K562 (cell line): ENCODE data around the gene CLDN11. TPM values are rescaled to one million over a fixed set of nuclear protein-coding genes. Genes with fewer than 3 reads are reported as not detected.

Source experiments
- ETS2 ChIP-seq: IDR thresholded peaks from 2 replicates; pipeline ENCODE4 v1.6.1; 2016; ENCODE audit warnings: borderline replicate concordance, missing genetic modification characterization, mild to moderate bottlenecking, moderate library complexity, missing compliant biosample characterization; ENCODE audit not compliant: poor library complexity, severe bottlenecking
- HDAC6 ChIP-seq: IDR thresholded peaks from 2 replicates; pipeline ENCODE4 v1.6.1; 2012; ENCODE audit warnings: low read depth, mild to moderate bottlenecking, control low read depth, inconsistent platforms, low read length, moderate library complexity
- NFXL1 ChIP-seq: fragments of 450-650 bp; formaldehyde crosslinking; IDR thresholded peaks from 2 replicates; pipeline ENCODE4 v1.4.0; 2021; ENCODE audit warnings: mild to moderate bottlenecking
- PTBP1 ChIP-seq: fragments of 200-400 bp; formaldehyde crosslinking; IDR thresholded peaks from 2 replicates; pipeline ENCODE4 v1.6.1; 2017; ENCODE audit warnings: low read depth, low read length
- PTTG1 ChIP-seq: fragments of 450-650 bp; IDR thresholded peaks from 2 replicates; pipeline ENCODE4 v1.6.1; 2016; ENCODE audit warnings: low read depth, mild to moderate bottlenecking, missing genetic modification characterization, missing compliant biosample characterization
- TOE1 ChIP-seq, 2 experiments: fragments of 450-650 bp in 1 of 2; sonication (generic) in 1 of 2; formaldehyde crosslinking in 1 of 2; IDR thresholded peaks; 2 replicates each; pipeline versions ENCODE4 v1.7.1 to v1.8.0; 2016 to 2022; ENCODE audit warnings: borderline replicate concordance in 2 of 2, mild to moderate bottlenecking in 2 of 2, antibody characterized with exemption in 1 of 2, inconsistent platforms in 1 of 2, low read depth in 1 of 2, missing genetic modification reagents in 1 of 2, moderate library complexity in 1 of 2
- TSC22D4 ChIP-seq: fragments of 450-650 bp; IDR thresholded peaks from 2 replicates; pipeline ENCODE4 v1.6.1; 2016; ENCODE audit warnings: missing genetic modification characterization, missing biosample characterization, control low read depth
- ZNF24 ChIP-seq: fragments of 450-650 bp; IDR thresholded peaks from 2 replicates; pipeline ENCODE4 v1.6.1; 2016
- ZNF57 ChIP-seq: fragments of 450-650 bp; formaldehyde crosslinking; IDR thresholded peaks from 2 replicates; pipeline ENCODE4 v1.4.0; 2020; ENCODE audit warnings: mild to moderate bottlenecking, moderate library complexity
- polyA plus RNA-seq, 8 experiments: library from polyadenylated mRNA; depleted of rRNA in 4 of 8; stranded (reverse) in 5 of 8; unstranded in 3 of 8; fragments of >200 nt; fragmentation: Nextera tagmentation in 2 of 8; fragmentation: Illumina TruSeq in 1 of 8; extraction: Ambion mirVana in 2 of 8; extraction: Trizol in 1 of 8; gene quantifications; 2 replicates each; pipeline versions ENCODE4 v1.2.1 to v1.2.3, GENCODE V29; 2011 to 2014; ENCODE audit warnings: inconsistent platforms in 1 of 8, missing spikeins in 1 of 8
- total RNA-seq, 7 experiments: library from RNA; depleted of rRNA in 6 of 7; stranded (reverse); fragments of >200 nt in 6 of 7; fragmentation: Illumina TruSeq in 2 of 7; extraction: Trizol in 2 of 7; gene quantifications; 2 replicates each; pipeline versions ENCODE4 v1.2.1 to v1.2.3, GENCODE V29; 2011 to 2021; ENCODE audit warnings: low replicate concordance in 1 of 7
- TF ChIP-seq, protein P1 (sequence below): sonication (generic); formaldehyde crosslinking; IDR thresholded peaks from 2 replicates; pipeline ENCODE4 v1.8.0; 2022; ENCODE audit warnings: mild to moderate bottlenecking, missing genetic modification reagents
- TF ChIP-seq, protein P2 (sequence below): IDR thresholded peaks from 2 replicates; pipeline ENCODE4 v1.6.1; 2012; ENCODE audit warnings: low read depth, low read length, improper control_type of control experiment, borderline replicate concordance

CLDN11 gene
- total and polyA plus RNA-seq, 9 of the 15 experiments (the other 6 are each of a cell fraction or from before 2014, with no cell fraction given), result 0.05 to 0.41 (median 0.18) TPM; not detected in 1

DNA sequence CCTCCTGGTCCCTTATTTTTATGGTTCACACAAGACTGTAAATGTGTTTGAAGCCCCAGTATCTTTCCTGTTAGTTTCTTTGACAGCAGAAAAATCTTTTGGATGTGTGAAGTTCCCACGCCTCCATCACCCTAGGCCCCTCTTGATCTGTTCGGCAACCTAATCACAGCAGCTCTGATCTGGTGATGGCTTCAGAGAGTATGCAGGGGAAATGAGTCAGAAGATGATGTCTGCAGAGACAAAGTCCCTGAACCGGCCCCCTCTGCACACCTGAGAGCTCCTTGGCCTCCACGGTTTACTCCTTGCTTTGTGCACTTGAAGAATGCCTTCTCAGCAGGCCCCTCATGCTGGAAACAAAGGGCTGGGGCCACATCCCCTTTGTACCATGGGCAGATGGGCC lies 63.5 kb downstream of the CLDN11 start (continued):
- TF ChIP-seq, protein P1, sequence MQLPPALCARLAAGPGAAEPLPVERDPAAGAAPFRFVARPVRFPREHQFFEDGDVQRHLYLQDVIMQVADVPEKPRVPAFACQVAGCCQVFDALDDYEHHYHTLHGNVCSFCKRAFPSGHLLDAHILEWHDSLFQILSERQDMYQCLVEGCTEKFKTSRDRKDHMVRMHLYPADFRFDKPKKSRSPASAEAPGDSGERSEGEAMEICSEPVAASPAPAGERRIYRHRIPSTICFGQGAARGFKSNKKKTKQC, result no peak
- no peak for TF ChIP-seq ZNF57 (CRISPR knock-in tag)
- no peak for TF ChIP-seq NFXL1 (CRISPR knock-in tag)
- TF ChIP-seq TSC22D4, result no peak
- no peak for TF ChIP-seq PTBP1
- no peak for TF ChIP-seq ZNF24
- TF ChIP-seq TOE1 (IDR thresholded peaks at IDR 0.05; ENCODE audit: borderline replicate concordance), result no peak
- TF ChIP-seq TOE1 (CRISPR knock-in tag; IDR thresholded peaks at IDR 0.05; ENCODE audit: borderline replicate concordance, low read depth), result no peak
- TF ChIP-seq, protein P2, sequence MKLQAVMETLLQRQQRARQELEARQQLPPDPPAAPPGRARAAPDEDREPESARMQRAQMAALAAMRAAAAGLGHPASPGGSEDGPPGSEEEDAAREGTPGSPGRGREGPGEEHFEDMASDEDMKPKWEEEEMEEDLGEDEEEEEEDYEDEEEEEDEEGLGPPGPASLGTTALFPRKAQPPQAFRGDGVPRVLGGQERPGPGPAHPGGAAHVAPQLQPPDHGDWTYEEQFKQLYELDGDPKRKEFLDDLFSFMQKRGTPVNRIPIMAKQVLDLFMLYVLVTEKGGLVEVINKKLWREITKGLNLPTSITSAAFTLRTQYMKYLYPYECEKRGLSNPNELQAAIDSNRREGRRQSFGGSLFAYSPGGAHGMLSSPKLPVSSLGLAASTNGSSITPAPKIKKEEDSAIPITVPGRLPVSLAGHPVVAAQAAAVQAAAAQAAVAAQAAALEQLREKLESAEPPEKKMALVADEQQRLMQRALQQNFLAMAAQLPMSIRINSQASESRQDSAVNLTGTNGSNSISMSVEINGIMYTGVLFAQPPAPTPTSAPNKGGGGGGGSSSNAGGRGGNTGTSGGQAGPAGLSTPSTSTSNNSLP, result no peak
- no peak for TF ChIP-seq PTTG1 (tag)
- TF ChIP-seq ETS2 (tag), result no peak
- TF ChIP-seq HDAC6, result no peak
